Tibial nerve (tissue), 4 donors: ENCODE data around the gene MAP4K4.

Source experiments
- EP300 ChIP-seq, 2 donors: sonication (generic); formaldehyde crosslinking; IDR thresholded peaks; one replicate each; pipeline ENCODE4 v1.6.1; 2017; ENCODE audit warnings: antibody characterized with exemption in 2 of 2, mild to moderate bottlenecking in 1 of 2
- POLR2A ChIP-seq, 2 donors: fragments of 450-650 bp; IDR thresholded peaks; one replicate each; pipeline ENCODE4 v1.6.1; 2017; ENCODE audit warnings: antibody characterized with exemption in 2 of 2, mild to moderate bottlenecking in 2 of 2, moderate library complexity in 2 of 2
- TF ChIP-seq, protein P1 (sequence below), 5 experiments: fragments of 200-600 bp in 3 of 5; fragments of 450-650 bp in 2 of 5; sonication (generic) in 3 of 5; IDR thresholded peaks; one replicate each; pipeline ENCODE4 v1.5.1; 2016 to 2019; ENCODE audit warnings: antibody characterized with exemption in 5 of 5, mild to moderate bottlenecking in 3 of 5, moderate library complexity in 2 of 5

DNA sequence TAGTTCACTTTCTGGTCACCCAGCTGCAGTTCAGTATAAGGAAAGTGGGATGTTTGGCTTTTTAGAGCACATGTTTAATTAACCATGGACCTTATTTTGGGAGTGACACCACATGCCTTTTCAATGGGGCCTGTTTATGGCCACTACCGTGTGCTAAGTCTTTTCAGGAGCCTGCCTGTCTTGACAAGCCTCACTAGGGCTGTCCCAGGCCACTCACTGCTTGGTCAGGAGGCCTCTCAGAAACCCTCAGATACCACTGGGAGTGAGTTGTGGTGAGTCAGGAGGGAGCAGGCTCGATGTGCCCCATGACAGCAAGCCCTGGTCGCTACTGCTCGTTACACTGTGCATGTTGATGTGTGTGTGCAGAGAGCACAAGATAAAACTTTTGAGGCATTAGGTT lies 123.0 kb downstream of the MAP4K4 start:
- TF ChIP-seq, protein P1, sequence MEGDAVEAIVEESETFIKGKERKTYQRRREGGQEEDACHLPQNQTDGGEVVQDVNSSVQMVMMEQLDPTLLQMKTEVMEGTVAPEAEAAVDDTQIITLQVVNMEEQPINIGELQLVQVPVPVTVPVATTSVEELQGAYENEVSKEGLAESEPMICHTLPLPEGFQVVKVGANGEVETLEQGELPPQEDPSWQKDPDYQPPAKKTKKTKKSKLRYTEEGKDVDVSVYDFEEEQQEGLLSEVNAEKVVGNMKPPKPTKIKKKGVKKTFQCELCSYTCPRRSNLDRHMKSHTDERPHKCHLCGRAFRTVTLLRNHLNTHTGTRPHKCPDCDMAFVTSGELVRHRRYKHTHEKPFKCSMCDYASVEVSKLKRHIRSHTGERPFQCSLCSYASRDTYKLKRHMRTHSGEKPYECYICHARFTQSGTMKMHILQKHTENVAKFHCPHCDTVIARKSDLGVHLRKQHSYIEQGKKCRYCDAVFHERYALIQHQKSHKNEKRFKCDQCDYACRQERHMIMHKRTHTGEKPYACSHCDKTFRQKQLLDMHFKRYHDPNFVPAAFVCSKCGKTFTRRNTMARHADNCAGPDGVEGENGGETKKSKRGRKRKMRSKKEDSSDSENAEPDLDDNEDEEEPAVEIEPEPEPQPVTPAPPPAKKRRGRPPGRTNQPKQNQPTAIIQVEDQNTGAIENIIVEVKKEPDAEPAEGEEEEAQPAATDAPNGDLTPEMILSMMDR (IDR thresholded peaks at IDR 0.05): no peak
- TF ChIP-seq POLR2A (IDR thresholded peaks at IDR 0.05) (no peak), EP300 (IDR thresholded peaks at IDR 0.05) (no peak)
